ENCODE results near the gene BTNL8.

The BTNL8 gene

GRCh38 chr5:180970336-180970735 lies 71.4 kb downstream of the BTNL8 start:
- DNase-seq (ENCODE audit: low spot score) = no peak

DNA sequence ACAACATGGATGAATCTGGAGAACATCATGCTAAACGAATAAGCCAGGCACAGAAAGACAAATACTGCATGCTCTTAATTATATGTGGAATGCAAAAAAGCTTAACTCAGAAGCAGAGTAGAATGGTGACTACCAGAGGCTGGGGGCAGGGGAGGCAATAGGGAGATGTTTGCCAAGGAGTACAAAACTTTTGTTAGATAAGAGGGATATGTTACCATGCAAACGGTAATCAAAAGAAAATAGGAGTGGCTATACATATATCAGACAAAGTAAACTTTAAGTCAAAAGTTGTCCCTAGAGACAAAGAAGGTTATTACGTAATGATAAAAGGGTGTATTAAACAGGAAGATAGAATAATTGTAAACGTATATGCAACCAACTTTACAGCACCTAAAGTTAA lies 71.9 kb downstream of the BTNL8 start:
- DNase-seq (ENCODE audit: low spot score) = no peak

DNA sequence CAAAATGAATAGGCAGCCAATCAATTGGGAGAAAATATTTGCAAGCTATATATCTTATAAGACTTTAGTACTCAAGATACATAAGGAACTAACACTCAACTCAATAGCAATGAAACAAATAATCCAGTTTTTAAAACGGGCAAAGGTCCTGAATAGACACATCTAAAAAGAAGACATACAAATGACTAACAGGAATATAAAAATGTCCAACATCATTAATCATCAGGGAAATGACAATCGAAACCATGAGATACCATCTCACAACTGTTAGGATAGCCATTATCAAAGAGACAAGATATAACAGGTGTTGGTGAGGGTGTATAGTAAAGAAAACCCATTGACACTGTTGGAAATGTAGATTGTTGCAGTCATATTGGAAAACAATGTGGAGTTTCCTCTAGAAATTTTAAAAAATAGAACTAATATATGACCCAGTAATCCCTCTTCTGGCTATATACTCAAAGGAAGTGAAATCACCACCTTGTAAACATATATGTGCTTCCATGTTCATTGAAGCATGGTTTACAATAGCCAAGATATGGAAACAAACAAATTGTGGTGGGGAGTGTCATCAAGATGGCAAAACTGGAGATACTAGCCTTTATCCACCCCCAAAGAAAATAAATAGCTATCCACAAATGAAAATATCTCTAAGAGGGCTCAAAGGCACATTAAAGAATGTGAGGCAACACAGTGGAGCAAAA lies 75.8 kb downstream of the BTNL8 start:
- no peak for DNase-seq (ENCODE audit: low spot score)

GRCh38 chr5:180975338-180975737 lies 76.4 kb downstream of the BTNL8 start:
- no peak for DNase-seq (ENCODE audit: low spot score)

DNA sequence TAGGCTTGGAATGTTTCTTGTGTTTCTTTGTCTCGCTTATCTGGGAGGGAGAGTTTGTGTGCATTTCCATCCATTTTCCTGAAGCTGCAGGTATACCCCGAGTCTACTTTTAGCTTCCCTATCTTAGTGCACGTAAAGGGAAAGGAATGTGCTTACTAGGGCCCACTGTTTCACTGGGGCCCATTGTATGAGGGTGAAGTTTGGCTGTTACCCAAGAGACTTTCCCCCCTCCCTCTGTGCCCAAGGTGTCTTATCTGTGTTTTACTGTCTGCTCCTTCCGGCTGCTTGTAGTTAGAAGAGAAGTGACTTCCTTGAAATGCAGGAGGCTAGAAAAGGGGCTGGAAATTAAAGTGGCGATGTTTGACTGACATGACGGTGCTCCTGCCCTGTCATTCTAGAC lies 77.6 kb downstream of the BTNL8 start:
- no peak for DNase-seq (ENCODE audit: low spot score)

GRCh38 chr5:180977852-180978251 lies 78.9 kb downstream of the BTNL8 start:
- no peak for DNase-seq (ENCODE audit: low spot score)

- DNase-seq (ENCODE audit: low spot score) = no peak
Observed at GRCh38 chr5:180982008-180982741, 83.2 kb downstream of the BTNL8 start.

DNA sequence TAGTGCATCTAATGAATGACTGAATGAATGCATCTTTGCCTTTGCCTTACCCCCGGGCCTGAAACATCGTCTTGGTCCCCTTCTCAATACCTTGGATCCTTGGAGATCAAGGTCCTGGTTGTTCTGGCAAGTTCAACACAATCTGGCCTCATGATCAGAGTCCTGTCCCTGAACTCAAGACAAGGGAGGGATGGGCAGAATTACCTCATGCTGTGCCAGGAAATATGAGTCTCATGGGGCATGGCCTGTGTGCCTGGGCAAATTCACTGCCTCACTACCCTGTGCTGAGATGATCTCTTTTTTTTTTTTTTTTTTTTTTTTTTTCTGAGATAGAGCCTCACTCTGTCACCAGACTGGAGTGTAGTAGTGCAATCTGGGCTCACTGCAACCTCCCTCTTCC lies 89.1 kb downstream of the BTNL8 start:
- DNase-seq (ENCODE audit: low spot score) = no peak

DNA sequence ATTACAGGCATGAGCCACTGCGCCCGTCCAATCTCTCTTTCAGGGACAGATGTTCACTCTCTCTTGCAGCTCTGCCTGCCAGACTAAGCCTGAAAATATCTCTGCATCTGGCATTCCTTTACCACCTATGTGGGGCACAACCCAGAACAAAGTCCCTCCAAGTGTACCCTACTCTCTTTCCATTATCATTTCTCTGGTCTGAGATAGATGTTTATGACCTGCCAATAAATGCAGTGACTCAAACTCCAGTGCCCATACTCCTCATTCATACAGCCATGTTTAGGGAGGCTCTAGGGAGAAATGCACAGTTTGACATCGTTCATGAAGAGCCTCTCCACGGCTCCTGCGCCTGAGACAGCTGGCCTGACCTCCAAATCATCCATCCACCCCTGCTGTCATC lies 89.6 kb downstream of the BTNL8 start, which contains the start of gene BTNL3:
Gene BTNL3, plus strand, starts transcription at position 255 of the 400 bp plus-strand sequence. CDS start 183 bp downstream, outside the sequence.
- DNase-seq (ENCODE audit: low spot score) = no peak

- no peak for DNase-seq (ENCODE audit: low spot score)
Observed at GRCh38 chr5:180990086-180990881, 91.3 kb downstream of the BTNL8 start.

DNA sequence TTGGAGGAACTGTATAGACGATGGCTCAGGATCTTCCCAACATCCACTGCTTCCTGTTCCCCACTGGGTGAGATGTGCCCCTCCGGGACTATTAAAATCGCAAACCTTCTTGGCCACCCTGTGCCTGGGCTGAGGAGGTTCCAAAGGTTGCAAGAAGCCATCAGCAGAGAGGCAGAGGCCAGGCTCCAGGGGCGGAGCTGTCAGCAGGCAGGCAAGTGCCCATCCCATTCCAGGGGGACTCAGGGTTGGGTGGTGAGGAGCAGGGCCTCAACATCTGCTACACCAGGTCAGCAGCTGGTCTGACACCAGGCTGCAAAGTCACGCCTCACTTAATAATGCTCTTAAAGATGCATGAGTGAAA lies 91.9 kb downstream of the BTNL8 start:
- no peak for DNase-seq (ENCODE audit: low spot score)
